Inferior parietal cortex (tissue), 1 donor: ENCODE data around the gene BRMS1.
"Not testable (repeated sequence)": the region's sequence is repeated elsewhere in the genome, so short reads cannot be mapped to it uniquely, and the experiment has no call there.

Experiments
- DNase-seq: peaks from one replicate; pipeline ENCODE4 v3.0.0-alpha.2; 2016; ENCODE audit errors: extremely low spot score

The BRMS1 gene

GRCh38 chr11:66344550-66345315, at the start of gene BRMS1:
BRMS1 (minus strand) TSS chr11:66345104; CDS start chr11:66342234, 2,870 bp downstream.
- DNase-seq: peak; percentile 98

GRCh38 chr11:66393954-66394353, 49.0 kb upstream of the BRMS1 start:
- DNase-seq: no peak

- DNase-seq: no peak
Measured at GRCh38 chr11:66391322-66391721, 46.4 kb upstream of the BRMS1 start.

DNA sequence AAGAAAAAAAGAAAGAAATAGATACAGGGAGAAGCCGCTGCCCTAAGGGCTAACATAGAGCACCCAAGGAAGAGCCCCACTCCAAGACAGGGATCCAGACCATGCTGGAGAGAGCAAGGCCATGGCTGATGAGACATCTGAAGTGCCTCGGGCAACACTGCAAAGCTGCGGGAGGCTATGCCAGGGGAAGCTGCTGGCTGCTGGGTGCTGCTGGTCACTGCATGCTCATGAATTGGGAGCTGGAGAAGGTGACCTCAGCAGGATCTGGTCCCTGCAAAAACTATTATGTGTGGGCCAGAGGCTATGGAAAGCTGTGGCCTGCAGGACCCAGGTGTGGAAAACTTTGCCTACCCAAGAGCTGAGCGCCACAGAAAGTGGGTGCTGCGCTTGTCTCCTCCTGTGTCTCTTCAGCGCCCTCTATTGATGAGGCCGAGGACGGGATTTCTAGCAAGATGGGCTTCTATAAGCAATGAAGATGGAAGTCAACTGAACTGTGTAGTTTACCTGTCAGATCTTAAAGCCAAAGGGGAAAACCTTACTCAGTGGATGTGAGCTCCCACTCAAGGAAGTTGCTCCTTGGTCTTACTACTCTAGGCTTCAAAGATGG, 44.0 kb upstream of the BRMS1 start:
- peak; percentile 51 for DNase-seq

DNA sequence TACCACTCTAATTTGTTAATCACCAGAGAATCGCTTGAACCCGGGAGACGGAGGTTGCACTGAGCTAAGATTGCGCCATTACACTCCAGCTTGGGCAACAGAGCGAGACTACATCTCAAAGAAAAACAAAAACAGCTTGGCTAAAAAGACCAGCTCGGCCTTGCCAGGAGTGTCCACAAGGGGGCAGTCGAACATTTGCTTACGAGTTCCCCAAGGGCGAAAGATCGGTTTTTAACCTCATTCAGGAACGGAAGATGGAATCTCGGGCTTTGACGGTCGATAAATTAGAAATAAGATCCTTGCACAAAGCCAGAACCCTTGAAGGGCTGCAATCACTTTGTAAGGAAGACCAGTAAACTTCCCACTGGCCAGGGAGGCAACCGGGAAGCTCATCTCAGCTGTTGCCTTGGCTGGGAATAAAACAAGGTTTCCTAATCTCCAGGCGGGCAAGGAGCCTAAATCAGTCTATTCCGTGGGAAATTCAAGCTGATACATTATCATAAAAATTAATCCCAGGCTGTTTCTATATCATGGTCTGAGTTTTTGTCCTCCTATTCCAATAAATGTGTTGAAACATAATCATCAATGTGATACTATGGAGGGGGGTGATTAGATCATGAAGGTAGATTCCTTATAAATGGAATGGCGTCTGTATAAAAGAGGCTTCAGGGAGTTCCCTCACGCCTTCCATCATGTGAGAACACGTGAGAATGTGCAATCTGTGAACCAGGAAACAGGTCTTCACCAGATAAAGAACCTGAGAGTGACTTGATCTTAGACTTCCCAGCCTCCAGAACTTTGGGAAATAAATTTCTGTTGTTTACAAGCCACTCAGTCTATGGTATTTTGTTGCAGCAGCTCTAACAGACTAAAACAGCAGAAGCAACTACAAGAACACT, 41.5 kb upstream of the BRMS1 start:
- peak; percentile 94 for DNase-seq

DNA sequence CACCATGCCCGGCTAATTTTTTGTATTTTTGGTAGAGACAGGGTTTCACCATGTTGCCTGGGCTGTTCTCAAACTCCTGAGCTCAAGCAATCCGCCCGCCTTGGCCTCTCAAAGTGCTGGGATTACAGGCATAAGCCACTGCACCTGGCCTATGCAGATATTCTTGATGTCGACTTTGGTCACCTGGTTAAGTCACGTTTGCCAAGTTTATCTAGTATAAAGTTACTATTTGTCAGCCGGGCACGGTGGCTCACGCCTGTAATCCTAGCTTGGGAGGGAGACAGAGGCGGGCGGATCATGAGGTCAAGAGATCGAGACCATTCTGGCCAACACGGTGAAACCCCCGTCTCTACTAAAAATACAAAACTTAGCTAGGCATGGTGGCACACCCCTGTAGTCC, 39.4 kb upstream of the BRMS1 start:
- not testable (repeated sequence) for DNase-seq

DNA sequence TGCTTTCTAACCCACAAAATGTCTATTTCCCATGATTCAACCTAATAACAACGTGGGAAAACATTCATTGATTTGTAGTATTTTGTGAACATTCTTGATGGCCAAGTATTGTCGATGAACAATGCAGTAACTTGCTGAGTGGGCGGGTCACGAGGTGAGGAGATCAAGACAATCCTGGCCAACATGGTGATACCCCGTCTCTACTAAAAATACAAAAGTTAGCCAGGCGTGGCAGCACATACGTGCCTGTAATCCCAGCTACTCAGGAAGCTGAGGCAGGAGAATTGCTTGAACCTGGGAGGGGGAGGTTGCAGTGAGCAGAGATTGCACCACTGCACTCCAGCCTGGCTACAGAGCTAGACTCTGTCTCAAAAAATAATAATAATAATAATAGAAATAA, 35.4 kb upstream of the BRMS1 start:
- not testable (repeated sequence) for DNase-seq

GRCh38 chr11:66373690-66374287, 28.9 kb upstream of the BRMS1 start:
- not testable (repeated sequence) for DNase-seq

DNA sequence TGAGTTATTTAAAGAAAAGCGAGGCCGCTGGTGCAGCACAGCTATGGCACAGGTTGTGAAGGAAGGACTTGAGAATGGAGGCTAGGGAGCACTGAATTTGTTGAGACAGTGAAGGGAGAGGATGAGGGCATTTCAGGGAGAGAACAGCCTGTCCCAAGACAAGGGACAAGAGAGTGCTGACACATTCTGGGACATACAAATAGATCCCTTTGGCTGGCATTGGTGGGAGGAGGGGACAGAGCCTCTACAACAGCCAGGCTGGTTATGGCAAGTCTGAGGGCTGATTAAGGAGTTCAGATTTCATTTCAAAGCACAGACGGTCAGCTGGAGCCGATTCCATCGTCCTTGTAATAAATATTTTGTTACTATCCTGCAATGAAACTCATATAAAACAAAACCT, 28.4 kb upstream of the BRMS1 start:
- no peak for DNase-seq

- DNase-seq: peak; percentile 55
Measured at GRCh38 chr11:66371627-66372415, 26.9 kb upstream of the BRMS1 start, which contains the start of gene SLC29A2. SLC29A2 (minus strand) TSS chr11:66371760; CDS start chr11:66371591, 169 bp downstream.

DNA sequence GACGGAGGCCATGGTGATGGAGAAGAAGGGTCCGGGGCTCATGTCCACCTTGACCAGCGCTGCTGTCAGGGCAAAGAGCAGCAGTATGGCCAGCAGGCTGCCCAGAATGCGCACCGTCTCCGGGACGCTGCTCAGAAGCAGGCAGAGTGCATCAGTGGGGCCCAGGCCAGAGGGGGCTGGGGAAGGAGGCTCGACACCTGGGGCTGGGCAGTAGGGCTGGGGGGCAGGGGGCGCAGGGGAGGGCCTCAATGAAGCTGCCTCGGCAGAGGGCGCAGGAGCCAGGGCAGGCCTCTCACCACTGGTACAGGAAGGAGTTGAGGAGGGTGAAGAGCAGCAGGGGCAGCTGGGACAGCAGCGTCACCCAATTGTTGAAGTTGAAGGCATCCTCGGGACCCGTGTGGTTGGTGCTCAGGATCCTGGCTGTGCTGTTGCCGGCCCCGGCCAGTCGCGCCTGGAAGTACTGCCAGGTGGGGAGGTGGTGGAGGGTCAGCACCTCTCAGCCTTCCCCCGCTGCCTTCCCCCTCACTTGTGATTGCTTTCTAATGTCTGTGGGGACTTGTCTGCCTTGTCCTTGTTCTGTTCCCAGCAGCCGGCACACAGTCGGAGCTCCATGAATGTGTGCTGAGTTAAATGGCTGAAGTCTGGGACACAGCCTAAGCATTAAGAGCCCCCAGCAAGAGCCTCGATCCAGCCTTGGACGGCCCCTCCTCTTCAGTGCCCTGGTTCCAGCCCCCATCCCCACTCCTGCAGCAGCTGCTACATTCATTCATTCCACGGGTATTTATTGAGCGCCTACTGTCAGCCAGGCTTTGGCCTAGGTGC, 24.4 kb upstream of the BRMS1 start:
- no peak for DNase-seq

- no peak for DNase-seq
Measured at GRCh38 chr11:66368484-66368883, 23.6 kb upstream of the BRMS1 start.

GRCh38 chr11:66367561-66368312, 22.8 kb upstream of the BRMS1 start:
- no peak for DNase-seq

DNA sequence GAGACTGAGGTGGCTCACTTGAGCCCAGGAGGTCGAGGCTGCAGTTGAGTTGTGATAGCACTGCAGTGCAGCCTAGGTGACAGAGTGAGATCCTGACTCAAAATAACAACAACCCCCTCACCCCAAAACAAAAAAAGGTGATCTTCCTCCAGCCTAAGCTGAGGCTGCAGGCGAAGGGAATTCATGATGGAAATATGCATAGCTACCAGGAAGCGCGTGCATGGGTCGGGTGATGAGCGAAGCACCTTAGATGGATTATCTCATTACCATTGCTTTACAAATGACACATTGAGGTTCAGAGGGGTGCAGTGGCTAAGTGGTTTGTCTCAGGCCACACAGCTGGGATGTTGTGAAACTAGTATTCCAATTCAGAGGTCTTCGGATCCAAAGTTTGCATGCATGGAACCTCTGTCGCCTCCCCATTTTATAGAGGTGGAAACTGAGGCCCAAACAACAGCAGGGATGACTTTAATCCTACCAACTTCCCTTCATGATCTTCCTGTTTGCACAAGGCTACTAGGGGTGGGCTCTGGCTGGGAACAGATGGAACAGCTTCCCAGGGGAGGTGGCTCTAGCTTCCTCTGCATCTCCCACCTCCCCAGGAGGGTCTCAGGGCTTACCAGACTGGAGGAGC, 22.1 kb upstream of the BRMS1 start:
- DNase-seq: no peak

GRCh38 chr11:66365711-66366619, 21.1 kb upstream of the BRMS1 start:
- DNase-seq: no peak

DNA sequence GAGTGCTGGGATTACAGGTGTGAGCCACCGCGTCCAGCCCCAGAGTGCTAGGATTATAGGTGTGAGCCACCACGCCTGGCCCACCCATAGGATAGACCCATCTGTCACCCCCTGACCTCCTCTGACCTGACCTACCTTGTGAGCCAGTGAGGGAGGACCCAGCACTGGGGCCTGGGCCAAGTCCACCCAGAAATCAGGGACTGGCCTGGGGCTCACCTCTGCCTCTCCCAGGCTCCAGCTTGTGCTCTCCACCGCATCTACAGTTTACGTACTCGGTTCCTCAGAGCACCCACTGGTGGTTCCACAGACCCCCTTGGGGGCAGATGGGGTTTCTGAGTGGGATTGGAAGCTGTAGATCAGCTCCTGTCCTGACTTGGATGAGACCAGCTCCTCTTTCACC, 20.3 kb upstream of the BRMS1 start:
- no peak for DNase-seq

- no peak for DNase-seq
Measured at GRCh38 chr11:66363805-66364535, 19.1 kb upstream of the BRMS1 start.
